Stomach smooth muscle (tissue), 2 donors: ENCODE data around the gene TRAT1.

ENCODE experiments used
- H3K27ac ChIP-seq: one replicate; pipeline ENCODE4 v1.7.0; 2013; ENCODE audit warnings: mild to moderate bottlenecking, low read length, inconsistent platforms
- H3K27me3 ChIP-seq, 2 donors: one replicate each; pipeline ENCODE4 v1.7.0; 2013; ENCODE audit warnings: low read length in 2 of 2; ENCODE audit not compliant: insufficient read depth in 2 of 2, control insufficient read depth in 1 of 2
- H3K36me3 ChIP-seq, 2 donors: one replicate each; pipeline ENCODE4 v1.7.0; 2013; ENCODE audit warnings: low read length in 2 of 2; ENCODE audit not compliant: control insufficient read depth in 2 of 2, insufficient read depth in 2 of 2
- H3K4me1 ChIP-seq: one replicate; pipeline ENCODE4 v1.7.0; 2013; ENCODE audit warnings: low read length; ENCODE audit not compliant: control insufficient read depth, insufficient read depth
- H3K4me3 ChIP-seq, 2 donors: one replicate each; pipeline ENCODE4 v1.7.0; 2013; ENCODE audit warnings: low read length in 2 of 2
- H3K9ac ChIP-seq, 2 donors: one replicate each; pipeline ENCODE4 v1.7.0; 2013; ENCODE audit warnings: low read length in 2 of 2, mild to moderate bottlenecking in 1 of 2
- H3K9me3 ChIP-seq, 2 donors: one replicate each; pipeline ENCODE4 v1.7.0; 2013; ENCODE audit warnings: low read length in 2 of 2; ENCODE audit not compliant: control insufficient read depth in 2 of 2
- donor health status: healthy.
- donor health status: Pancreatic carcinoma.

The TRAT1 gene

DNA sequence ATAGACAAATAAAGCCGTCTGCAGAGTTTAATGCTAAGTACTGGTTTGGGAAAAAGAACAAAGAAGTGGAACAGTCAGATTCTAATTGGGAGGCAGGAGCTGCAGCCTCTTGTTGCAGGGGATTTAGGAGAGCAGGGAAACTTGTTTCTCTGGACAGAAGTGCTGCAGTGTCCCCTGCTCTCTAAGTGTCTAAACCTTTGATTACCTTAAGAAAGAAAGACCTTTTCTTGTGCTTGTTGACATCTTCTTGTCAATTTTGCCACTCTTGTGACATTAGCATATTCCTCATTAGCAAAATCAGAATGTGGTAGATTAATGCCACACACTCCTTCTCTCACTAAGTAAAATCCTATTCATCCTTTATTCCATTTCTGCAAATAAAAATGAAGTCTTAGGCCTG, 38.8 kb downstream of the TRAT1 start:
- no peaks in the 10 kb centered on the region for H3K9me3 ChIP-seq
- H3K36me3 ChIP-seq = no peaks in the 10 kb centered on the region
- H3K4me3 ChIP-seq = no peak overlapping the region
- no peaks in the 10 kb centered on the region for H3K4me1 ChIP-seq
- no peak overlapping the region for H3K27ac ChIP-seq
- no peaks in the 10 kb centered on the region for H3K27me3 ChIP-seq
- H3K9ac ChIP-seq = no peak overlapping the region

GRCh38 chr3:108862865-108863798, 40.5 kb downstream of the TRAT1 start:
- Histone ChIP-seq H3K9ac (no peak overlapping the region), H3K36me3 (no peaks in the 10 kb centered on the region), H3K4me1 (no peaks in the 10 kb centered on the region), H3K27ac (no peak overlapping the region), H3K9me3 (no peaks in the 10 kb centered on the region), H3K27me3 (no peaks in the 10 kb centered on the region), H3K4me3 (no peak overlapping the region)

DNA sequence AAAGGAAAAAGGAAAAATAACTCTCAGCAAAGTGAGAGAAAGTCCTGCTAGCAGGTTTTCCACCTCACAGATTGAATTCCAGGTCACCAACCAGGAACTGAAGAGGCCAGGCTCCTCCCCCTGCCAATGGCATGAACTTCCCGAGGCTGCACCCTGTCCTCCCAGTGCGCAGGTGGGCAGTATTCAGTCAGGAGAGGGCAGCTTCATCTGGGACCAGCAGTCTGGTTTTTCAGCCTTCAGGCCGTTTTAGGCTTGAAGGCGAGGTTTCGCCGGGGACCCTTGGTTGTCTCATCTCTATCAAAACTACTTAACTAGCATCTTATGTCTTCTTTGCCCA, 41.2 kb downstream of the TRAT1 start:
- Histone ChIP-seq H3K36me3 (no peaks in the 10 kb centered on the region), H3K27ac (no peak overlapping the region), H3K4me1 (no peaks in the 10 kb centered on the region), H3K9me3 (no peaks in the 10 kb centered on the region), H3K9ac (no peak overlapping the region), H3K27me3 (no peaks in the 10 kb centered on the region), H3K4me3 (no peak overlapping the region)

DNA sequence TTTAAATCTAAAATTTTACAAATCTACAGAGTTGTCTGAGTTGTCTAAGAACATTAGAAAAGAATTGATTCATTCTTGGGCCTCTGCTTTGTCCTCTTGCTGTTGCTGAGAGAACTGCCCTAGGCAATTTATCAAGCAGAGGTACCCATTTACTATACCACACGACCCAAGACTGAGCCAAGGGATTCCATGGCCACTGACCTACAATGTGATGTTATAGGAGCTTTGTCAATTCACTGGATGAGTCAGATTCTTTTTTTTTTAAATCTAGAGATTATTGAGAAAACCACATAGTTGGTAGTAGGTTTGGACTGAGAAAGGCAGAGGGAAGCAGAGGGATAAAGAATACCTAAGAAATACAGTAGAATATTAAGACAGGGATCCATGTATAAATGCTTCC, 55.3 kb downstream of the TRAT1 start:
- Histone ChIP-seq H3K9ac (no peak overlapping the region), H3K4me1 (no peaks in the 10 kb centered on the region), H3K4me3 (no peak overlapping the region), H3K27ac (no peak overlapping the region), H3K9me3 (no peaks in the 10 kb centered on the region), H3K27me3 (peaks cover 0 to 3% of the 10 kb centered on the region in 2 donors), H3K36me3 (no peaks in the 10 kb centered on the region)

GRCh38 chr3:108879915-108880314, 57.3 kb downstream of the TRAT1 start:
- H3K4me1 ChIP-seq = no peaks in the 10 kb centered on the region
- H3K9me3 ChIP-seq = no peaks in the 10 kb centered on the region
- peaks cover 0 to 3% of the 10 kb centered on the region in 2 donors for H3K27me3 ChIP-seq

DNA sequence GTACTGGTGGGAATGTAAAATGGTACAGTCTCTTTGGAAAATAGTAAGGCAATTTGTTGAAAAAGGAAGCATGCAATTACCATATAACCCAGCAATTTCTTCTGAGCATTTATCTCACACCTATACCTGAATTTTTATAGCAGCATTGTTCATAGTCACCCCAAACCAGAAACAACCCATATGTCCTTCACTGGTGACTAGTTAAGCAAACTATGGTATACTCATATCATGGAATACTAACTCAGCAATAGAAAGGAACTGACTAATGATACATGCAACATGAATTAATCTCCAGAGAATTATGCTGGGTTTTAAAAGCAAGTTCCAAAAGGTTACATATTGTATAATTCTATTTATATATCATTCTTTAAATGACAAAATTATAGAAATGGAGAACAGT, 60.2 kb downstream of the TRAT1 start:
- H3K36me3 ChIP-seq = no peaks in the 10 kb centered on the region
- H3K9ac ChIP-seq = no peak overlapping the region
- no peak overlapping the region for H3K27ac ChIP-seq
- no peaks in the 10 kb centered on the region for H3K4me1 ChIP-seq
- H3K27me3 ChIP-seq = peaks cover 0 to 3% of the 10 kb centered on the region in 2 donors
- H3K4me3 ChIP-seq = no peak overlapping the region
- H3K9me3 ChIP-seq = no peaks in the 10 kb centered on the region

More at GRCh38 chr3:108879915-108880314, 57.3 kb downstream of the TRAT1 start:
- Histone ChIP-seq H3K9ac (no peak overlapping the region), H3K36me3 (no peaks in the 10 kb centered on the region), H3K4me3 (no peak overlapping the region), H3K27ac (no peak overlapping the region)

GRCh38 chr3:108883373-108883772, 60.8 kb downstream of the TRAT1 start:
- Histone ChIP-seq H3K4me1 (no peaks in the 10 kb centered on the region), H3K27me3 (peaks cover 0 to 3% of the 10 kb centered on the region in 2 donors), H3K36me3 (no peaks in the 10 kb centered on the region), H3K27ac (no peak overlapping the region), H3K4me3 (no peak overlapping the region), H3K9ac (no peak overlapping the region), H3K9me3 (no peaks in the 10 kb centered on the region)

DNA sequence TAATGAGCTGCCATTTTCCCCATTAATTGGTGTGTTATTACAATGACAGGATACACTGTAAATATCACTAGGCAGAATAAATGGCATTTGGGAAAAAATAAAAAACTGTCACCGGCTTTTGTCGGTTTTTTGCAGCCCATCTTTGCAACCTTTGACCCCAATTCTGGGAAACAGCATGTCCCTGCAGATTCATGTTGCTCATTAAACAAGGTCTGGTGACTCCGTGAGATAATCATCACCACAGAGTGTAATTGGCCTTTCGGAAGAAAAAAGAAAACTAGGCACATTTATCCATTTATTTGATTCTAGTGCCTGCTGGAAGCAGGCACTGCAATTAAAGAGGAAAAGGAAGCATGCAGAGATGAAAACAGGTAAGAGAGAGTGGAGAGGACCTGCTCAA, 64.5 kb downstream of the TRAT1 start:
- Histone ChIP-seq H3K4me1 (no peaks in the 10 kb centered on the region), H3K36me3 (no peaks in the 10 kb centered on the region), H3K9ac (no peak overlapping the region), H3K9me3 (no peaks in the 10 kb centered on the region), H3K4me3 (no peak overlapping the region), H3K27me3 (no peaks in the 10 kb centered on the region), H3K27ac (no peak overlapping the region)

DNA sequence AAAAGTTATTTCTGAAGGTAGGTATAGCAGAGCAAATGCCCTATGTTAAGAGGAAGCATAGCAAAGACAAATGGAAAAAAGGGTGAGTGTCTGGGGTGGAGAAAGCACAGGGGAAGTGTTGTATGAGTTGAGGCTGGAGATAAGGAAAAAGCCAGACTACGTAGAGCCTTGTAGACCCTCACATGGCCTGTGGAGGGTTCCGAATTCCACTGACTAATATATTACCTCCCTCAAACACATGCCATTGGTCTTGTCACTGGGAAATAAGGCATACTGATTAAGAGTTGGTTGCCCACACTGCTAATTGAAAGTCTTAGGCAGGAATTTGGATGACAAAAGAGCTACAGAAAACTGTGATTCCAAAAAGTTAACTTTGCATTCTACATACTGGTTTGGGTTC, 65.2 kb downstream of the TRAT1 start:
- Histone ChIP-seq H3K9ac (no peak overlapping the region), H3K27ac (no peak overlapping the region), H3K4me1 (no peaks in the 10 kb centered on the region), H3K4me3 (no peak overlapping the region), H3K36me3 (no peaks in the 10 kb centered on the region), H3K9me3 (no peaks in the 10 kb centered on the region), H3K27me3 (no peaks in the 10 kb centered on the region)

- no peaks in the 10 kb centered on the region for H3K4me1 ChIP-seq
- H3K27ac ChIP-seq = no peak overlapping the region
- H3K9me3 ChIP-seq = no peaks in the 10 kb centered on the region
- H3K27me3 ChIP-seq = no peaks in the 10 kb centered on the region
- H3K9ac ChIP-seq = no peak overlapping the region
- H3K4me3 ChIP-seq = no peak overlapping the region
- H3K36me3 ChIP-seq = no peaks in the 10 kb centered on the region
Observed at GRCh38 chr3:108891833-108892232, 69.2 kb downstream of the TRAT1 start.

GRCh38 chr3:108894981-108895380, 72.4 kb downstream of the TRAT1 start:
- no peaks in the 10 kb centered on the region for H3K4me1 ChIP-seq
- H3K9ac ChIP-seq = no peak overlapping the region
- no peak overlapping the region for H3K4me3 ChIP-seq
- no peaks in the 10 kb centered on the region for H3K9me3 ChIP-seq
- H3K27me3 ChIP-seq = no peaks in the 10 kb centered on the region
- no peaks in the 10 kb centered on the region for H3K36me3 ChIP-seq
- H3K27ac ChIP-seq = no peak overlapping the region
